ENCODE measurements around the gene PLEKHJ1. TPM values are rescaled to one million over a fixed set of nuclear protein-coding genes. Genes with fewer than 3 reads are reported as not detected.
A peak's percentile ranks its signal among the peaks of the same experiment; 100 is the strongest.

The PLEKHJ1 gene
- total and polyA plus RNA-seq, 2 of the 8 experiments (the other 6 are each of a cell fraction or from before 2014, with no cell fraction given): 135 to 187 TPM

GRCh38 chr19:2236064-2236313 lies 140 bp downstream of the PLEKHJ1 start (continued):
- TF ChIP-seq PHF8 (conservative IDR thresholded peaks at IDR 0.05; ENCODE audit: low read depth, low read length) (peak; percentile 60), KDM4A (IDR thresholded peaks at IDR 0.05; ENCODE audit: low read depth, low read length, severe bottlenecking) (peak; percentile 15), MAX (IDR thresholded peaks at IDR 0.05) (no peak; the same call in 1 of the 2 replicates), ATF2 (IDR thresholded peaks at IDR 0.05; ENCODE audit: low read length) (no peak), E2F6 (IDR thresholded peaks at IDR 0.05) (no peak), RAD21 (IDR thresholded peaks at IDR 0.05 in 1 of 2, conservative IDR thresholded peaks at IDR 0.05 in 1 of 2; ENCODE audit: low read depth in 2 of 2, low read length in 2 of 2) (no peak), EP300 (IDR thresholded peaks at IDR 0.05; ENCODE audit: borderline replicate concordance in 1 of 2, low read depth in 2 of 2, low read length in 2 of 2) (peak in 1 of 2 experiments; percentile 80; a peak in 1 of 3 replicates), SRF (IDR thresholded peaks at IDR 0.05; ENCODE audit: low read depth, low read length) (0 out of 2 replicates have a peak, but pooled peaks have one; percentile 7), RFX5 (IDR thresholded peaks at IDR 0.05; ENCODE audit: borderline replicate concordance, low read depth, low read length) (no peak)
